Stomach (tissue), 4 donors: ENCODE results near the gene IGSF21.

Experiments
- POLR2A ChIP-seq, 4 donors: fragments of 450-650 bp; IDR thresholded peaks; one replicate each; pipeline ENCODE4 v1.6.1; 2016; ENCODE audit warnings: antibody characterized with exemption in 4 of 4, control low read depth in 2 of 4, mild to moderate bottlenecking in 1 of 4, moderate library complexity in 1 of 4
- TF ChIP-seq, protein P1 (sequence below), 7 experiments: fragments of 450-650 bp in 4 of 7; fragments of 200-600 bp in 3 of 7; sonication (generic) in 3 of 7; IDR thresholded peaks; one replicate each; pipeline ENCODE4 v1.5.1; 2016 to 2019; ENCODE audit warnings: antibody characterized with exemption in 7 of 7, control low read depth in 2 of 7, mild to moderate bottlenecking in 1 of 7

DNA sequence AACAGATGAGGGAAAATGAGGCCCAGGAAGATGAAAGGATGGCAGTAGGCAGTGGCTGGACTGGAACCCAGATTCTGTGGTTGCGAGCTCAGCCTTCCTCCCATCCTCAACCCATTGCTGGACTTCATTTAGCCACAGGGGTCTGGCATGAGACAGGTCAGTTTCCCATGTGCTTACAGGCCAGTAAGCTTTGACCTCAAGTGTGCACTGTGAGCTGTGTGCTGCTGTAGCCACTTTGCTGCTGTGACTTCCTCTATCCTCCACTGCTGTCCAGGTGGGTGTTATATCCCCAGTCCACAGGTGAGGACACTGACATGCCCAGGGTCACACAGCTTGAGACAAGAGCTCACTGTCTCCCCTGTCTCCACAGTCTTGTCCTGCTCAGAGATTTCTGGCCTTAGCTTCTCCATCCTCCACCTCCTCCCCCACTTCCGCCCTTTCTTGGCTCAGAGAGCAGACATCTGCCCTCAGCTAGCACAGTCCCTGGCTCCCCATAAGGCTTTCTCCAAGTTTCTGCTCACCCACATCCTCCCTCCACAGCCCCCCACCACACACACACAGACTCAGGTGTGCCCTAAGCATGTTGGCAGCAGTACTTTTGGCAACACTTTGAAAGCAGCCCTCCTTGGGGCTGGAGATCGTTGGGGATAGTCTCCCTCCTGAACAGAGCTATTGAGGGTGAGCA lies 7.3 kb downstream of the IGSF21 start:
- TF ChIP-seq, protein P1, sequence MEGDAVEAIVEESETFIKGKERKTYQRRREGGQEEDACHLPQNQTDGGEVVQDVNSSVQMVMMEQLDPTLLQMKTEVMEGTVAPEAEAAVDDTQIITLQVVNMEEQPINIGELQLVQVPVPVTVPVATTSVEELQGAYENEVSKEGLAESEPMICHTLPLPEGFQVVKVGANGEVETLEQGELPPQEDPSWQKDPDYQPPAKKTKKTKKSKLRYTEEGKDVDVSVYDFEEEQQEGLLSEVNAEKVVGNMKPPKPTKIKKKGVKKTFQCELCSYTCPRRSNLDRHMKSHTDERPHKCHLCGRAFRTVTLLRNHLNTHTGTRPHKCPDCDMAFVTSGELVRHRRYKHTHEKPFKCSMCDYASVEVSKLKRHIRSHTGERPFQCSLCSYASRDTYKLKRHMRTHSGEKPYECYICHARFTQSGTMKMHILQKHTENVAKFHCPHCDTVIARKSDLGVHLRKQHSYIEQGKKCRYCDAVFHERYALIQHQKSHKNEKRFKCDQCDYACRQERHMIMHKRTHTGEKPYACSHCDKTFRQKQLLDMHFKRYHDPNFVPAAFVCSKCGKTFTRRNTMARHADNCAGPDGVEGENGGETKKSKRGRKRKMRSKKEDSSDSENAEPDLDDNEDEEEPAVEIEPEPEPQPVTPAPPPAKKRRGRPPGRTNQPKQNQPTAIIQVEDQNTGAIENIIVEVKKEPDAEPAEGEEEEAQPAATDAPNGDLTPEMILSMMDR (IDR thresholded peaks at IDR 0.05): no peak
- TF ChIP-seq POLR2A (IDR thresholded peaks at IDR 0.05): no peak
